ENCODE results near the gene KRT79. TPM values are rescaled to one million over a fixed set of nuclear protein-coding genes. Genes with fewer than 3 reads are reported as not detected.

Gene KRT79
- total and polyA plus RNA-seq, 2 experiments from 2014 or later: 0.07 TPM; not detected in 1

DNA sequence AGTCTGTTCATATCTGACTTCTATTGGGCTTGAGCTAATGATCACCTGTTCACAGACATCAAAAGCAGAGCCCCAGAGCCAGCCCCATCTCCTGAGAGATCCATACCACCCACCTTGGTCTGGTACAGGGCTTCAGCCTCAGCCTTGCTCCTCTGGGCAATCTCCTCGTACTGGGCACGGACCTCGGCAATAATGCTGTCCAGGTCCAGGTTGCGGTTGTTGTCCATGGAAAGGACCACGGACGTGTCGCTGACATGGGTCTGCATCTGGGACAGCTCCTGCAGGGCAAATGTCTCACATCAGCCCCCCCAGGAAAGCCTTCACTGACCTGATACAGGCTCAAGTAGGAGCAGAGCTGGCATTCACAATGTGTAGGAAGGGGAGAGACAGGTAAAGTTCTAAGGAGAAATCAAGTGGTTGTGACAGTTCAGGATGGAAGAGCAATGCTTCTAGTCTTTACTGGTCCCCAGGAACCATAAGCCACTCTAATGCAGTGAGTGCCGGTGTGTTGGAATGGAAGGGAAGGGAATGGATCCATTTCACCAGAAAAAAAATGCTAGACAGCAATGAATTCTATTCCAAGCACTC is 25.4 kb downstream of the KRT79 start:
- H3K4me3 ChIP-seq: no peak overlapping the region
- H3K4me1 ChIP-seq (ENCODE audit: insufficient read depth): no peaks in the 10 kb centered on the region
- H3K27ac ChIP-seq: no peak overlapping the region
- H2AFZ ChIP-seq: no peak overlapping the region
- H3K79me2 ChIP-seq: no peaks in the 10 kb centered on the region
- no peaks in the 10 kb centered on the region for H3K9me2 ChIP-seq (replicated peaks; ENCODE audit: insufficient read depth)
- no peak for TF ChIP-seq CTCF (IDR thresholded peaks at IDR 0.05; ENCODE audit: poor library complexity)
- TF ChIP-seq EZH2 (IDR thresholded peaks at IDR 0.05; ENCODE audit: borderline replicate concordance): no peak
- no peak for TF ChIP-seq EZH2phosphoT487 (IDR thresholded peaks at IDR 0.05; ENCODE audit: low read depth, severe bottlenecking, unreplicated experiment)
- H3K36me3 ChIP-seq (replicated peaks; ENCODE audit: insufficient read depth, low read depth): no peaks in the 10 kb centered on the region
- no peak overlapping the region for H3K4me2 ChIP-seq
- DNase-seq (ENCODE audit: low spot score): no peak
- no peaks in the 10 kb centered on the region for H4K20me1 ChIP-seq (ENCODE audit: insufficient read depth, poor library complexity, severe bottlenecking)
- H3K9me3 ChIP-seq (ENCODE audit: low read depth): no peaks in the 10 kb centered on the region
- H3K27me3 ChIP-seq: peaks cover 19% of the 10 kb centered on the region
- 93% methylated on average over 8 of the region's 8 CpGs for WGBS (ENCODE audit: low lambda C conversion rate, missing lambda C conversion rate)

DNA sequence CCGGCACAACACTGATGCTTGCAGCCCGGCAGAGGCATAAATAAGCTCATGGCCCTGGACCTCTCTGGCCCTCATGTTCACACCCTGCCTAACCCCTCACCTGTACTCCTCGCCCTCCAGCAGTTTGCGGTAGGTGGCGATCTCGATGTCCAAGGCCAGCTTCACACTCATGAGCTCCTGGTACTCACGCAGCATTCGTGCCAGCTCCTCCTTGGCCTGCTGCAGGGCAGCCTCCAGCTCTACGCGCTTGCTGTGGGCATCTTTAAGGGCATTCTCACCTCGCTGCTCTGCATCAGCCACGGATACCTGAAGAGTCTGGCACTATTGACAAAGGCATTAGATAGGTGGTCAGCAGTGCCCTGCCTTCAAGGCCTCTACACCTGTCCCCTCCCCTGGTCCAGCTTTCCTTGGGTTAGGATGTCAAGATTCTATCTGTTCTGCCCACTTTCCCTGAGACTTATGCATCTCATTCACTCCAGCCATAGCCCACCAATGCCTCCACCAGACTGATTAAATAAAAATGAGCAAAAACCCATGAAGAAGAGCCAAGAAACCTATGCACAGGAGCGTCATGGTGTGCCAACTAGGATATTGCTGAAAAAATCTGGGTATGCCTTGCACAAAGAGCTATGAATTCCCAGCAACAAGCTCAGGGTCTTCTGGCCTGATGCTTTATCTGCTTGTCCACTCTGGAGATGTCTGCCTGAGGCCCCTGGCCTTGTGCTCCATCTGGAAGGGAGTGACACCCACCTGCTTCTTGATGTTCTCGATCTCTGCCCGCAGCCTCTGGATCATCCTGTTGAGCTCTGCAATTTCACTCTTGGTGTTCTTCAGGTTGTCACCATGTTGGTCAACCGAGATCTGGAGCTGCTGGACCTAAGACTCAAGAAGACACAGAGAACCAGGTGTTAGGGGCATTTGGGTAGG is 26.3 kb downstream of the KRT79 start:
- Histone ChIP-seq H3K79me2 (no peaks in the 10 kb centered on the region), H3K27me3 (peaks cover 19% of the 10 kb centered on the region), H3K36me3 (replicated peaks; ENCODE audit: insufficient read depth, low read depth) (no peaks in the 10 kb centered on the region), H4K20me1 (ENCODE audit: insufficient read depth, poor library complexity, severe bottlenecking) (no peaks in the 10 kb centered on the region), H3K4me1 (ENCODE audit: insufficient read depth) (no peaks in the 10 kb centered on the region), H3K4me3 (no peak overlapping the region), H3K9me3 (ENCODE audit: low read depth) (no peaks in the 10 kb centered on the region), H3K27ac (no peak overlapping the region), H2AFZ (no peak overlapping the region), H3K9me2 (replicated peaks; ENCODE audit: insufficient read depth) (no peaks in the 10 kb centered on the region), H3K4me2 (no peak overlapping the region)
- TF ChIP-seq EZH2 (IDR thresholded peaks at IDR 0.05; ENCODE audit: borderline replicate concordance) (no peak), EZH2phosphoT487 (IDR thresholded peaks at IDR 0.05; ENCODE audit: low read depth, severe bottlenecking, unreplicated experiment) (no peak), CTCF (IDR thresholded peaks at IDR 0.05; ENCODE audit: poor library complexity) (no peak)
- no peak for DNase-seq (ENCODE audit: low spot score)
- 90% methylated on average over 16 of the region's 16 CpGs for WGBS (ENCODE audit: low lambda C conversion rate, missing lambda C conversion rate)

DNA sequence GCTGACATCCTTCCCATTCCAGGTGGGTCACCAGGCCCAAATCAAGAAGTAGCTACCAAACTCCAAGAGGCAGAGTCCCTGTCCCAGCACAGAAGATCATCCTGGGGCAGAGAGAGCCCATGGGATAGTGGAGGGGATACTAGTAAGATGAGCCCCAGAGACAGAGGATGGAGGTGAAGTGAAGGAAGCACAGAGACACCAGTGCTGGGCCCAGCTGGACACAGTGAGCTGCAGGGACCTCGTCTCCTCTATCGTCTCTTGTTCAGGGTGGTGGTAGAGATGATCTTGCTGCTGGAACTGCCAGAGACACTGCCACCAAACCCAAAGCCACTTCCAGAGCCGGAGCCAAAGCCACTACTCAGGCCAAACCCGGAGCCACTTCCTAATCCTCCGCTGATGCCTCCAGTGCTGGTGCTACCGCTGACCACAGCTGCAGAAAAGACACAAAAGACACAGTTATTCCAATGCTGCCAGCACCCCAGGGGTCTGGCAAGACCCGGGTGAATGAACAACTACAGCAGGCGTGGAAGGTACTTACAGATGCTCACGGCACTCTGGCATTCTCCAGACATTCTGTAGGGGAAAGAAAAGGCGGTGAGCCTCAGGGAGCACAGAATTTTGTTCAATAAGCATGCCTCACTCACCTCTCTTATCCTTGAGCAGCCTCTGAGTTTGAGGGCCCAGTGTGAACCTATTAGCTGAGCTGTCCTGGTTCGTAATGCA is 27.1 kb downstream of the KRT79 start:
- no peak for TF ChIP-seq CTCF (IDR thresholded peaks at IDR 0.05; ENCODE audit: poor library complexity)
- no peaks in the 10 kb centered on the region for H4K20me1 ChIP-seq (ENCODE audit: insufficient read depth, poor library complexity, severe bottlenecking)
- no peak overlapping the region for H3K4me3 ChIP-seq
- peaks cover 13% of the 10 kb centered on the region for H3K27me3 ChIP-seq
- no peak overlapping the region for H3K27ac ChIP-seq
- H3K36me3 ChIP-seq (replicated peaks; ENCODE audit: insufficient read depth, low read depth): no peaks in the 10 kb centered on the region
- H3K4me2 ChIP-seq: no peak overlapping the region
- no peaks in the 10 kb centered on the region for H3K9me3 ChIP-seq (ENCODE audit: low read depth)
- 92% methylated on average over 11 of the region's 11 CpGs for WGBS (ENCODE audit: low lambda C conversion rate, missing lambda C conversion rate)
- no peaks in the 10 kb centered on the region for H3K4me1 ChIP-seq (ENCODE audit: insufficient read depth)
- H3K9me2 ChIP-seq (replicated peaks; ENCODE audit: insufficient read depth): no peaks in the 10 kb centered on the region
- no peak for DNase-seq (ENCODE audit: low spot score)
- no peak overlapping the region for H2AFZ ChIP-seq
- H3K79me2 ChIP-seq: no peaks in the 10 kb centered on the region
